ENCODE measurements around the gene RPS6KA2. TPM values are rescaled to one million over a fixed set of nuclear protein-coding genes. Genes with fewer than 3 reads are reported as not detected.

The RPS6KA2 gene
- total and polyA plus RNA-seq, 8 donors = 7.9 to 95.4 (median 22.9) TPM

DNA sequence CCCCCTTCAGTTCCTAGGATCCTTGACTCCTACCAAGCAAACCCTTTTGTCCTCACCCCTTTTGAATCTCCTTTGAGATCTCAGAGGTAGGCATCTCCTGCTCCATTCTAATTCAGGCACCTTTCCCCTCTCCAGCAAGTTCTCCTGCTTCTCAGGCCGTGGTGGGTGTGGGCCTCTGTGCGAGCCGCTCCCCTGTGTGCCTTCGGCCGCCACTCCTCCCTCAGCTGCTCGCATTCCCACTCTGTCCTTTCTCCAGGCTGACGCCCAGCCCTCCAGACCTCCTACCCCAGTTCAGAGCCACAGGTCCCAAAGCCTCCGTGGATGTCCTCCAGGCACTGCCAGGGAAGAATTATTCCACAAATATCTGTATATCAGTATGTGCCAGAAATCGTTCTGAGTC, 19.7 kb upstream of the RPS6KA2 start:
- Histone ChIP-seq H3K4me1 (no peaks in the 10 kb centered on the region), H3K27ac (no peak overlapping the region), H3K36me3 (no peaks in the 10 kb centered on the region), H3K27me3 (no peaks in the 10 kb centered on the region), H3K4me3 (no peak overlapping the region), H3K9me3 (no peaks in the 10 kb centered on the region)
- ATAC-seq (peak in 1 of 4 donors; percentile 48), DNase-seq (peak in 2 of 6 donors; percentile 16 to 43), FAIRE-seq (no peak)
- no peak for TF ChIP-seq CTCF (IDR thresholded peaks at IDR 0.05)
- WGBS, 2 donors = 64 to 73% methylated on average over 9 of the region's 9 CpGs
- intact Hi-C loops (cut with DNase I) = no loop called here

DNA sequence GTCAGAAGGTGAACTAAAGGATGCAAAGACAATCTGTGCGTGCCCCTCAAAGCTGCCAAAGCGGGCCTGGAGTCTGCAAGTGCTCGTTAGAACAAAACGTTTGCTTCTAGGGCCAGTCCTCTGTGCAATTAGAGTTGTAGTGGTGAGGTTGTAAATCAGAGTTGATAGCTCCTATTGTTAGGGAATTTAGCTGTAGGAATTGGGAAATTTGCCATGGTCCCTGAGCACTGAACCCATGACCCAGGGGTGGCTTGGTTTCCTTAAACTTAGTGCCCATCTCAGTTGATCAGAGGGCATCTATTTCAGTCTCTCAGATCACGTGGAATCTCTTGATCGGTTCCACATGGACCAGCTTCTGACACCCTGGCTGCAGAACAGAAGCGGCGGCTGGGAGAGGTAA, 18.8 kb upstream of the RPS6KA2 start:
- intact Hi-C loops (cut with DNase I) = no loop called here
- FAIRE-seq (no peak), ATAC-seq (no peak), DNase-seq (no peak)
- no peak for TF ChIP-seq CTCF (IDR thresholded peaks at IDR 0.05)
- Histone ChIP-seq H3K27ac (no peak overlapping the region), H3K36me3 (no peaks in the 10 kb centered on the region), H3K9me3 (no peaks in the 10 kb centered on the region), H3K4me1 (no peaks in the 10 kb centered on the region), H3K27me3 (no peaks in the 10 kb centered on the region), H3K4me3 (no peak overlapping the region)
- 84 to 92% methylated on average over 8 of the region's 8 CpGs for WGBS, 2 donors

GRCh38 chr6:166644681-166645080, 17.6 kb upstream of the RPS6KA2 start:
- Histone ChIP-seq H3K27ac (no peak overlapping the region), H3K9me3 (no peaks in the 10 kb centered on the region), H3K27me3 (no peaks in the 10 kb centered on the region), H3K36me3 (no peaks in the 10 kb centered on the region), H3K4me3 (no peak overlapping the region), H3K4me1 (no peaks in the 10 kb centered on the region)
- DNase-seq (no peak), ATAC-seq (no peak), FAIRE-seq (no peak)
- intact Hi-C loops (cut with DNase I) = no loop called here
- 93 to 100% methylated on average over 1 of the region's 1 CpG for WGBS, 2 donors
- no peak for TF ChIP-seq CTCF (IDR thresholded peaks at IDR 0.05)

- H3K27ac ChIP-seq = no peak overlapping the region
- 68 to 73% methylated on average over 7 of the region's 7 CpGs for WGBS, 2 donors
- no peaks in the 10 kb centered on the region for H3K4me1 ChIP-seq
- intact Hi-C loops (cut with DNase I) = no loop called here
- H3K27me3 ChIP-seq = no peaks in the 10 kb centered on the region
- FAIRE-seq (no peak), DNase-seq (no peak), ATAC-seq (no peak)
- no peak overlapping the region for H3K4me3 ChIP-seq
- TF ChIP-seq CTCF (IDR thresholded peaks at IDR 0.05) = no peak
- no peaks in the 10 kb centered on the region for H3K9me3 ChIP-seq
- no peaks in the 10 kb centered on the region for H3K36me3 ChIP-seq
Observed at GRCh38 chr6:166643891-166644590, 17.0 kb upstream of the RPS6KA2 start.

GRCh38 chr6:166642646-166643045, 15.6 kb upstream of the RPS6KA2 start:
- no peaks in the 10 kb centered on the region for H3K36me3 ChIP-seq
- ATAC-seq = no peak
- H3K4me3 ChIP-seq = no peak overlapping the region
- WGBS, 2 donors = 92 to 93% methylated on average over 3 of the region's 3 CpGs
- no peak for FAIRE-seq
- no peaks in the 10 kb centered on the region for H3K27me3 ChIP-seq
- intact Hi-C loops (cut with DNase I) = no loop called here
- H3K27ac ChIP-seq = no peak overlapping the region
- no peak for DNase-seq
- TF ChIP-seq CTCF (IDR thresholded peaks at IDR 0.05) = no peak
- H3K4me1 ChIP-seq = no peaks in the 10 kb centered on the region
- H3K9me3 ChIP-seq = no peaks in the 10 kb centered on the region
